Cerebellar cortex (tissue), 1 donor: ENCODE results near the gene ARFGAP1.

ENCODE experiments used
- DNase-seq: peaks from one replicate; pipeline ENCODE4 v3.0.0-alpha.2; 2015; ENCODE audit warnings: low spot score

ARFGAP1 gene

DNA sequence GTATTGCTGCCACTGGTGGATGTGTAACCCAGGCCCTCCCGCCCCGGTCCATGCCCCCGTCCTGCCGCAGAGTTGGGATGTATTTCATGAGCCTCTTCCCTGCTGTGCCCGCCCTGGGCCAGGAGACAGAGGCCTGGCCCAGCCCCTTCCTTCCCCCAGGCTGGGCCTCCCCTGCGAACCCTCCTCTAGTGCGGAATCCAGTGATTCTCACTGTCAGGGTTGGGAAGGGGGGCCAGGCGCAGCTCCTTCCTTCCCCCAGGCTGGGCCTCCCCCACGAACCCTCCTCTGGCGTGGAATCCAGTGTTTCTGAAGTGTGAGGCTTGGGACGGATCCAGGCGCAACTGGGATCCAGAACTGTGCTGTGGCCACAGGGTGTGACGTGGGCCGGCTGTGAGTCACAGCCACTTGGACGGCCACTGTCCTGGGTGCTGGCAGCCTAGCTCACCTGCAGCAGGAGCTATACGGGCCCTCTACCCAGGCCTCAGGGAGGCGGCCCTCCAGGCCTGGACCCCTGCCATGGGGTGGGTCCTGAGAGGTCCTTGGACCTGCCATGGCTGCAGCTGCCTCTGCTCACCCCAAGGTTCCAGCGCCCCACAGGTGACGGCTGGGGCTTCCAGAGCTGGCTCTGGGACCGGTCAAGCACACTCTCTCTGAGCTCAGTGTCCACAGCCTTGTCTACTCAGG lies 48.7 kb downstream of the ARFGAP1 start:
- DNase-seq, result no peak

DNA sequence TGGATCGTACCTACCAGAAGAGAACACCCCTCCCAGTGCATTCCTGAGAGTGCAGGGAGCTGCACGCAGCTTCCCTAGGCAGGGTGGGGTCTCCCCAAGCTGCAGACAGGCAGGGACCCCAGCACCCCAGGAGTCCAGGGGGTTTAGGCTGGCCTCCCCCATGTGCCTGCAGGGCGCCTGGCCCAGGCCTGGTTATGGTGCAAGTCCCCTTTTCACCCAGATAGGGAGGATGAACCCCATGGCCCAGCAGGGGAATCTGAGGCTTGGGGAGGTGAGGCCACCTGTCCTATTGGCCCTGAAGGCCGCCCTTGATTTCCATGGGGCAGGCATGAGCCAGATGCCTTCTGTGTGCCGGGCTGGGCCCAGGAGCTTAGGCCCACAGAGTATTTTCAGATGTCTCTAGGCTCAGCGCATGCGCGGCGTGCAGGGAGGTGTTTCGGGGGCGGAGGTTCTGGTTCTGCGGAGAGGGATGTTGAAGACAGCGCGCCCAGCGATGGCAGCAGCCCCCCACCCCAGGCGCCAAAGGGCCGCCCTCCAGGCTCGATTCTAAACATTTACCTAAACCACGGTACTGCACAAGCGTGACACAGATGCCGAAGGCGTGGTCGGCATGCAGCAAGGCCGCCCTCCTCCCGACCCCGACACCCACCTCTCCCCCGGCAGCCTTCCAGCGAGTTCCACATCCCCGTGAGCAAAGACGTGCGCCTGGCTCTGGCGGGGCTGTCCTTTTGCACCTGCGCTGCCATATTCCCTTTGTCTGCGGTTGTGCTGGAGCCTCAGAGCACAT lies 49.7 kb downstream of the ARFGAP1 start:
- DNase-seq, result no peak

DNA sequence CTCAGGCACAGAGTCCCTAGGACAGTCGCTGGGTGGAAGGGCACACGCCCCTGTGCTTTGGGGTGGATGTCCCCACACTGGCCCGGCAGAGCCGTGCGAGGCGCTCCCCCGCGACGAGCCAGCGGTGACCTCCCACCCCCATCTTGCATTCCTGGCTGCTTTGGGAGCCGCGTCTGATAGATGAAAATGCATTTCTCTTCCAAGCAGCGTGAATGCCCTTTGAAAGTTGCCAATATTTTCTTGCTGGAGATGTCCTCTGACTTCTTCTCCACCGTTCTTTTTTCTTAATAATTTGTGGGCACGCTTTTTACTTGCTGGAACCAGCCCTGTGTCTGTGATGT lies 50.3 kb downstream of the ARFGAP1 start:
- DNase-seq, result no peak

DNA sequence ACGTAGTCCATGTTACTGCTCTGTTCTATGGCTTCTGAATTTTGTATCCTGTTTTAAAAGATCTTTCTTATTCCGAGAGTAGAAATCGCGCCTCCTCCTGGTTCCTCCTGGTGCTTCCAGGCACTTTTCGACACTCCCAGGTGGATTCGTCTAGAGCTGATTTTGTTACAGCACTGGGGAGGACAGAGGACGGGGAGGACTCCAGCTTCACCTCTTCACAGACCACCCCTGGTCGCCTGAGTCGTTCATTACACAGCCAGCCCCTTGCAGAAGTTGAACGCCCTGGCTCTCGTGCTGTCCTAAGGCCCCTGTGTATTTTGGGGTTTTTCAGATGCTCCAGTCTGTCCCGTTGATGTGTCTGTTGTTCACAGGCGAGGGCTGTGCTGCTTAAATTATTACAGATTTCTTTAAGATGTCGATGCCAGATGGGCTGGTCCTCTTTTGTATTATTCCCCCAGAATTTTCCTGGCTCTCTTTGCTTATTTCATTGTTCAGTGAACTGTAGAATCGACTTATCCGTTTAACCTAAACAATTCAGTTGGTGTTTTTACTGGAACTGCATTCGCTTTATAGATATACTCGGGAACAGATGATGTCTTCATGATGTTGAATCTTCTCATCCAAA lies 50.9 kb downstream of the ARFGAP1 start:
- no peak for DNase-seq

DNA sequence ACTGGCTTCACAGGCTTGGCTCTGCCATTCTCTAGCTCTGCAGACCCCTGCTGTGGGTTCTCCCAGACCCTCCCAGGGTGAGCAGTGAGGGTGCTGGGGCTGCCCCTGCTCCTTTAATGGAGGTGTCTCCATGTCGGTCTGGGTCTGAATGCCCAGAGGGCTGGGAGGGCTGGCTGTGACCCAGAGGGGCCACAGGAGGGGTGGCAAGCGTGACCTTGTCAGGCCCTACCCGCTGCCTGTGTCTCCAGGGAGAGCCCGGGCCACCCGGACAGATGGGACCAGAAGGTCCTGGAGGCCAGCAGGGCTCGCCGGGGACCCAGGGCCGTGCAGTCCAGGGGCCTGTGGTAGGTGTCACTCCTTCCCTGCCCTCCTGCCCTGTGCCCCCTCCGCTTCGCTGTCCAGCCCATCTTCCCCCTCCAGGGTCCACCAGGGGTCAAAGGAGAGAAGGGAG lies 52.4 kb downstream of the ARFGAP1 start:
- DNase-seq, result no peak

DNA sequence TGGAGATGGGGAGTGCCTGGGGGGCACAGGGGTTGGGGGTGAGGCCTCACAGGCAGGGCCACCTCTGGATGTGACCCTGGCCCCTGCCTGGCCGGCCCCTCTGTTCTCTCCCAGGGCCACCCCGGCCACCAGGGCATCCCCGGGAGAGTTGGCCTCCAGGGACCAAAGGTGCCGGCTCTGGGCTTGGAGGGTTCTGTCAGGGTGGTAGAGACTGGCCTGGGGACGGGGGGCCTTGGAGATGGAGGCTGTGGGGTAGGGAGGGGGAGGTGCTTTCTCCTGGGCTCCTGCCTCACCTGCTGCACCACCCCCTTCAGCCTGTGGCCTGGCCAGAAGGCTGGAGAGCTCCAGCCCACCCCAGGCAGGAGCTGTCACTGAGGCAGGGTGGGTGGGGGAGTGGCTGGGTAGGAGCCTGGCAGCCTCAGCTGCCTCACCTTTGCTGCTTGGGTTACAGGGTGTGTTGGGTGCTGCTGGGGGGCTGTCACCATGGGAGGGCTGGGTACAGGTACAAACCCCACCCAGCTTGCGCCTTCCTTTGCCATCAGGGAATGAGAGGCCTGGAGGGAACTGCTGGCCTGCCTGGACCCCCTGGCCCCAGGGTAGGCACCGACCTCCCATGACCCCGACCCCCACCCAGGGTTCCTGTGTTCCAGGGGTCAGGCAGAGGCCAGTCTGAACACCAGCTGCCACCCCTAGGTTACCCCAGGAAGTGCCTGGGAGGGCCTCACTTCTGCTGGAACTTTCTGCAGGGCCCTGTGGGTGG lies 53.1 kb downstream of the ARFGAP1 start:
- no peak for DNase-seq

DNA sequence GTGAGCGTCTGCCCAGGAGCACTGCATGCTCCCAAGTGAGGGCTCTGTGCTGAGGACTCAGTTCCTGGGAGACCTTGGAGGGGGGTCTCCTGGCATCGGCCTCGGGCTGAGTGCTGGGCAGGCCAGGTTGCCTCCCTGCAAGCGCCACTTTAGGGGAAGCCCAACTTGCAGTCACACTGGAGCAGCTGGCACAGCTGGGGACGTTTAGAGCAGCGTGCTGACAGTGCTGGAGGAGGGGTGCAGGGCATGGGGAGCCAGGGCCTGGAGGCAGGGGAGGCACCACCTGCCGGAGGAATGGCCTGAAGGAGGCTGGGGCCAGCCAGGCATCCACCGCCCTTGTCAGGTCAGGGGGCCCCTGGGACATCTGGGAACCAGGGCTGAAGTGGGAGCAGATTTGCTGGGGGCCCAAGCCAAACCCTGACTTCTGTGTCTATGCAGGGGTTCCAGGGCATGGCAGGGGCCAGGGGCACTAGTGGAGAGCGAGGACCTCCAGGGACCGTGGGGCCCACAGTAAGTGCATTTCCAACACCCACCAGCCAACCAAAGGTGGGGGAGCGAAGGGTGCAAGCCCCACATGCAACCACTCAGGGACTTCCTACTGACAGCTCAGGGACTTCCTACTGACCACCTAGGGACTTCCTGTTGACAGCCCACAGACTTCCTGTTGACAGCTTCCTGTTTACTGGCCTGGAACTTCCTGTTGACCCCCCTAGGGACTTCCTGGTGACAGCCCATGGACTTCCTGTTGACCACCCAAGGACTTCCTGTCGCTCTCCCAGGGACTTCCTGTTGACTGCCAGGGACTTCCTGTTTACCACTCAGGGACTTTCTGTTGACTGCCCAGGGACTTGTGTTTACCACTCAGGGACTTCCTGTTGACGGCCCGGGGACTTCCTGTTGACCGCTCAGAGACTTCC lies 54.0 kb downstream of the ARFGAP1 start:
- no peak for DNase-seq

DNA sequence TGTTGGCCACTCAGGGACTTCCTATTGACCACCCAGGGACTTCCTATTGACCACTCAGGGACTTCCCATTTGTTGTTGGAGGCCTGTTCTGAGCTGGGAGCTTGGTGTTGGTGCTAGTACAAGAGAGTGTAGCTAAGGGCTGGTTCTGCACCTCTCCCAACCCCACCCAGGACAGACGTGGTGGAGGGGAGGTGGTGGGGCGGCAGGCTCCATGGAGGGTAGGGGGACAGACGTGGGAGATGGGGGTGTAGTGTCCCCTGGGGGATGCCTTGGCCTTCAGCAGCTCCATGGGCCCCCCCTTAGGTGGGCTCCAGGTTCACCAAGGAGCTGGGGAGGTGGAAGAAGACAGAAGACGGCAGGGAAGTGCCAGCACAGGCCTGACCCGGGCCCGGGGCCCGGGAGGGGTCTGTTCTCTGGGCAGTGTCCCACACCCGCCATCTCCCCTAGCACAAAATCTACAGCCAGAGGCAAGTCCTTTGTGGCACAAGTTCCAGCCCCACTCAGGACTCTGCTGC lies 54.7 kb downstream of the ARFGAP1 start:
- no peak for DNase-seq

DNA sequence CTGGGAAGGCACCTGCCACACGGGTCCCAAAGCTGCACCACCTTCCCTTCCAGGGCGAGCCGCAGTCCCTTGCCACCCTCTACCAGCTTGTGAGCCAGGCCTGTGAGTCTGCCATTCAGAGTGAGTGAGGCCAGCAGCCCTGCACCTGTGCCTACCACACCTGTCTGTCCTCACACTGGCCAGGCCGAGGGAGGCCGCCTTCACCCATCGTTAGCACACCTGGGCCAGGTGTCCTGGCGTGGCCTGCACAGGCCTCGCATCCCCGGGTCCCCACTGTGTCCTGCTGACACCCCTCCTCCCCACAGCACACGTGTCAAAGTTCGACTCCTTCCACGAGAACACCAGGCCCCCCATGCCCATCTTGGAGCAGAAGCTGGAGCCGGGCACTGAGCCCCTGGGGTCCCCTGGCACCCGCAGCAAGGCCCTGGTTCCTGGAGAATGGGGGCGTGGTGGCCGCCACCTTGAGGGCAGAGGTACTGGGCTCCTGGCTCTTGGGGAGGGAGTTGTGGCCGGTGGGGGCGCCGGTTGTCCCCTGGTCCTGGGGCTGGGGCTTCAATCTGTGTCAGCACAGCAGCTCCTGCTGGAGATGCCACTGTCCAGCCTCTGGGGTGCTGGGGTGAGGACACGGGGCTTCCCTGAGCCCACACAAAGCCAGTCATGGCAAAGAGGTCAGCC lies 55.5 kb downstream of the ARFGAP1 start:
- DNase-seq, result no peak

DNA sequence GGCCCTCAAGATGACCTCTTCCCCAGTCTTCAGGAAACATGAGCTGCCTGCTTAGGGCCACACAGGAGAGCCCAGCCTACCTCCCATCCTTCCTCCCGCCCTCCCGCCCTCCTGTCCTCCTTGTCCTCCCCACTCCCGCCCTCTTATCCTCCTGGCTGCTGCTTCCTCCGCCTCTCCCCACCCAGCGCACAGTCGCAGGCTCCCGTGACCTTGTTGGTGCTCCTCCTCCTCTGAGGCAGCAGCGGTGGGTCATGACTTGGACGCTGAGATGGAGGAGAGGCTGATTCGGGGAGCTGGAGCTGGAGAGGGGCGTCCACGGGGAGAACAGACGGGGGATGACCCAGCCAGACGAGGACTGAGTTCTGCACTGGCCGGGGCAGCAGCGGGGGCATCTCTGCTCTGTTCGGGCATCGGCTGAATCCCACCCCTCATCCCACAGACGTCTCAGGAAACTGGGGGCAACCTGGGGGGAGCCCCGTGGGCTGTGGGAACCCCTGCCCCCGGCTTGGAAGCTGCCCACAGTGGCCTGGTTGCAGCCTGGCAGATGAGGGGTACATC lies 56.2 kb downstream of the ARFGAP1 start:
- DNase-seq, result no peak

DNA sequence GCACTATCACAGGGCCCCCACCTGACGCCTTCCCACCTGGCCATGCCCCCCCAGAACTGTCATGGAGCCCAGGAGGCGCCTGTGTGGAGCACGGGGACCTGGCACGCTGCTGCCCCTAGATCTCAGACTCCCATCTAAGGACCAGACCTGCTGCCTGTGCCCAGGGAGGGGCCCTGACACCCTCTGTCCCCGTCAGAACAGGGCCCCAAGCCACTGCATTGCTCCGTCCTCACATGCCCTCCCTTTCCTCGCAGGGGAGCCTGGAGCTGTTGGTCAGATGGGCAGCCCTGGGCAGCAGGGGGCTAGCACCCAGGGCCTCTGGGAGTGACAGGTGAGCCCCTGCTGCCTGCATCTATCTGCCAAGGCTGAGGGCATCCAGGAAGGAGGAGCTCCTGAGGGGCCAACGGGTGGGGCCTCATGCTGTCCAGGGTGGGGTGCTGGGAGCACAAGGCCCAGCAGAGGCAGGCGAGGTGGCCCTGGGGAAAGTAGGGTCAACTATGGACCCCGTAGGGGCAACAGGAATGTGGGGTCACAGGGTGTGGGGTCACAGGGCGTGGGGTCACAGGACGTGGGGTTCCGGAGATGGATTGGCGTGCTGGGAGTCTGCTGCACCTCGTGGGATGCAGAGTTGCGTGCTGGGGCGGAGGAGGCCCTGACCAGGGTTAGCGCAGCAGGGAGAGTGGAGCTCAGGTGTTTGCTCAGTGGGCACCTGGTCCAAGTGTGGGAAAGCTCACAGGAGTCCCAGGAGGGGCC lies 56.9 kb downstream of the ARFGAP1 start:
- no peak for DNase-seq

DNA sequence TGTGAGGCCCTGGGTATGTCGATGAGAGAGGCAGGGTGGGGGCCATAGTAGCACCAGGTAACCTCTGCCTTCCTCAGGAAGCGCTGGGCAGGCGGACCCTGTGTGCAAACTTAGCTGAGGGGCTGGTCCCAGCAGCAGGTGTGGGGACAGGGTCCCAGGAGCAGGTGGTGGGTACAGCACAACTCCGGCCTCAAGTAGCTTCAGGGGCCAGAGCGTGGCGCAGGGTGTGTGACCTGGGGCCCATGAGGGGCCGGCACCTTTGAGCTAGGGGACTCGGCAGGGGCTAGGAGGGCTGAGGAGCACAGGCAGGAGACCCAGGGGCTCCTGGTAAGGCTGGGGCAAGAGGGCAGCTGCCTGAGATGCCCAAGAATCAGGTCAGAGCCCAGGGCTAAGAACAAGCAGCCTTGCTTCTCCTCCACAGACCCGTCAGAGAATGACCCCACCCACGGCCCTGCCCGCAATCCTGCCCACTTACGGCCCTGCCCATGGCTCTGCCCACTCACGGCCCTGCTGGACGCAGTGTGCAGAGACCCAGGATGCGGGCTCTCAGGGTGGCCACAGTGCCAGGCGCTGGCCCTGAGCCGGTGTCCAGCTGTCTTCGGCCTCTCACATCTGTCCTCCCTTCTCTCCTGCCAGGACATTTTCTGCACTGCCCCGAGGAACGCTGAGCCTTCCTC lies 57.6 kb downstream of the ARFGAP1 start:
- DNase-seq, result no peak

DNA sequence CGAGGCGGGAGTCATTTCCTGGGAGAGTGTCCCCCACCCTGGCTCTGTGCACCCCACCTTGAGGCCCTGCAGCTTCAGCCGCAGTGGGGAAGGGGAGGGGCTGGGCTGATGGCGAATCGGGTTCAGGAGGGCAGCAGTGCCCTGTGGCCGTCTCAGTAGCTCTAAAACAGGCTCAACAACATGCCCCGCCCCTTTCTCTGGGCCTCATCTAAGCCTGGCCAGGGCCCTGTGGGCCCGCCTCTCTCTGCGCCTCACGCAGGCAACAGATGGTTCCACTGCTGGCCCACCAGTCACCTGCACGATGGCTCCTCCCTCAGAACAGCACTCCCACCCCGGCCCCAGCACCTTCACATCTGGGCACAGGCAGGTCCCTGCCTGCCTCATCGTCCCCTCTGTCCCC lies 58.3 kb downstream of the ARFGAP1 start:
- no peak for DNase-seq

DNA sequence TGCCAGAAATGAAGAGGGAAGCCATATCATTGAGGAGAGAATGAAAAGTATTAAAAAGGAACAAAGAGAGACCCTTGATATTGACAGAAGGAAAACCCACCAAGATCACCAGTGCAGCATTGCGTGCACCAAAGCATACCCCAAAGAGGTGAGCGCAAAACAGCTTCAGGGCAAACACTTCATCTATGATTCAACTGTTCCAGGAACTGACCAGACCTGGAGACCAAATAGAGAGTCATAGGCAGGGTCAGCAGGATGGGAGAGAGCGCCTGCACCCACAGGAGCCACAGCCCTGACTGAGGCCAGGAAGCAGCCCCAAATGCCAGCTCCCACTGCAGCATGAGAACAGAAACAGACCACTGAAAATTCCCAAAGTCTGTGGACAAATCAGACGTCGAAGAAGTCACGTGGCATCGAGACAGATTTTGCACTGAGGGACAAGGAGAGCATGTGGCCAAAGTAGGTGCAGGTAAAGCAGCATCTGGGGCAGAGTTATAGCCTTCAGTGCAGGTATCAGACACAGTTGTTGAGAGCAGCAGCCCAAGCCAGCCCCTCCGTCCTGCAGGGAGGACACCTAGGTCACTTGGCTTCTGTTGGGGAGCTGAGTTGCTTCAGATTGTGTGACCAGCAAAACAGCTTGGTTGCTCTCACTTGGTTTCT lies 59.3 kb downstream of the ARFGAP1 start:
- no peak for DNase-seq

DNA sequence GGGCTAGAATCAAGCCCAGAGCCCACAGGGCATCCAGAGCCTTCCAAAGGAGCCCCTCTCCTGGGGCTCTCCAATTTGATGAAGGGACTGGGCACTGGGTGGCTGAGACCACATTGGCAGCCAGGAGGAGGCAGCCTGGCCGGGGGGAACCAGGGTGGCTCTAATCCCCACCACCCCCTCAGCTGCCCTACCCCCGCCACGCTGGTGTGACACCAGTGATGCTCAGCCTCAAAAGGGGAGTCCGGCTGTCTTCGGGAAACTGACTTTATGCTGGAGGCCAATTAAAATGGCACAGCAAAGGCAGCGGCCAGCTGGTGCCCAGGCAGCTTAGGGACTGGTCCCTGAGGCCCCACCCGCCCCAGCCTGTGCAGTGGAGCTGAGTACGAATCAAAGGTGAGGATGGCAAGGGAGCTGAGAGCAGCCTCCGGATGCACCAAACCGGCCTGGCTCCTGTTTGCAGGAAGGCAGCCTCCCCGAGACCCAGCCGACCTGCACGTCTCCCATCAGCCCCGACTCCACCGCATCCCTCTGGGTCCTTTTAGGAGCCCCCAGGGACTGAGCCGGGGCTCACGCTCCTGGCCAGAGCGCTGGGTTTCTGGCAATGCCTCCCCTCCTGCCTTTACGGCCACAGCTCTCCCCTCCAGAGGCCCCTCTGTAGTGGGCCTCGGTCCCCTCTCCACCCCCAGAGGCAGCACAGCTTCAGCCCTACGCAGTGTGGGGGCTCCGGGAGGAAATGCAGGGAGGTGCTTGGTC lies 60.1 kb downstream of the ARFGAP1 start:
- no peak for DNase-seq

DNA sequence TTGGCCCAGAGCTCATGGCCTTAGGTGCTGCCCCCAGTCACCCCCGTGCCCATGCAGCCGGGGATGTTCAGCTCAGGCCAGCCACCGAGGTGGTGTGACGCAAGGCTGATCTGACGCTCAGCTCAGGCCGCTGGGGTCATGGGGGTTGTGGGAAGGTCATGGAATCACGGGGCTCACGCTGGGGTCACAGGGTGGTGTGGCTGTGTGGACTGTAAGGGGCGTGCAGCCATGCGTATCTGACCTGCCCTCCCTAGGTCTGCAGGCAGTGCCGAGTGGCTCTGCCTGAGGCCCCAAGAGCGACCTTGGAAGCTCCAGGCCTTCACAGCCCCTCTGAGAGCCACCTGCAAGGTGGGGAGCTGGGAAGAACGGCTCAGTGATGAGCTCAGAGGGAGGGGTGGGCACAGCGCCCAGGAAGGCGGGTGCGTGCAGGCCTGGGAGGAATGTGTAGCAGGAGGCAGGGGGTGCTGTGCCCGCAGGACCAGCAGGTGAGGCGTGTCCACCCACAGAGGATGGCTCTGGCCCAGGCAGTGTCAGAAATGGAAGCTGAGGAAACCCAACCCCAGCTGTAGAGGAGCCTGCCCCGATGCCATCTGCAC lies 60.7 kb downstream of the ARFGAP1 start:
- DNase-seq, result peak; percentile 47

DNA sequence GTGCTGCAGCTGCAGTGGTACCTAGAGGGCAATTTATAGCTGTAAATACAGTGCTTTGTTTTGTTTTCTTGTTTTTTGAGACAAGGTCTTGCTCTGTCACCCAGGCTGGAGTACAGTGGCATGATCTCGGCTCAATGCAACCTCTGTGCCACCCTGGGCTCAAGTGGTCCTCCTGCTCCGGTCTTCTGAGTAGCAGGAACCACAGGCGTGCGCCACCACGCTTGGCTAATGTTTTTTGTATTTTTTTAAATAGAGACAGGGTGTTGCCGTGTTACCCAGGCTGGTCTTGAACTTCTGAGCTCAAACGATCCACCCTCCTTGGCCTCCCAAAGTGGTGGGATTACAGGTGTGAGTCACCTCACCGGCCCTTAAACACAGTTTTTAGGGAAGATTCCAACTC lies 61.7 kb downstream of the ARFGAP1 start:
- no peak for DNase-seq
